Measurements from ENCODE around the gene CLDN19.

CLDN19 gene, protein sequence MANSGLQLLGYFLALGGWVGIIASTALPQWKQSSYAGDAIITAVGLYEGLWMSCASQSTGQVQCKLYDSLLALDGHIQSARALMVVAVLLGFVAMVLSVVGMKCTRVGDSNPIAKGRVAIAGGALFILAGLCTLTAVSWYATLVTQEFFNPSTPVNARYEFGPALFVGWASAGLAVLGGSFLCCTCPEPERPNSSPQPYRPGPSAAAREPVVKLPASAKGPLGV

DNA sequence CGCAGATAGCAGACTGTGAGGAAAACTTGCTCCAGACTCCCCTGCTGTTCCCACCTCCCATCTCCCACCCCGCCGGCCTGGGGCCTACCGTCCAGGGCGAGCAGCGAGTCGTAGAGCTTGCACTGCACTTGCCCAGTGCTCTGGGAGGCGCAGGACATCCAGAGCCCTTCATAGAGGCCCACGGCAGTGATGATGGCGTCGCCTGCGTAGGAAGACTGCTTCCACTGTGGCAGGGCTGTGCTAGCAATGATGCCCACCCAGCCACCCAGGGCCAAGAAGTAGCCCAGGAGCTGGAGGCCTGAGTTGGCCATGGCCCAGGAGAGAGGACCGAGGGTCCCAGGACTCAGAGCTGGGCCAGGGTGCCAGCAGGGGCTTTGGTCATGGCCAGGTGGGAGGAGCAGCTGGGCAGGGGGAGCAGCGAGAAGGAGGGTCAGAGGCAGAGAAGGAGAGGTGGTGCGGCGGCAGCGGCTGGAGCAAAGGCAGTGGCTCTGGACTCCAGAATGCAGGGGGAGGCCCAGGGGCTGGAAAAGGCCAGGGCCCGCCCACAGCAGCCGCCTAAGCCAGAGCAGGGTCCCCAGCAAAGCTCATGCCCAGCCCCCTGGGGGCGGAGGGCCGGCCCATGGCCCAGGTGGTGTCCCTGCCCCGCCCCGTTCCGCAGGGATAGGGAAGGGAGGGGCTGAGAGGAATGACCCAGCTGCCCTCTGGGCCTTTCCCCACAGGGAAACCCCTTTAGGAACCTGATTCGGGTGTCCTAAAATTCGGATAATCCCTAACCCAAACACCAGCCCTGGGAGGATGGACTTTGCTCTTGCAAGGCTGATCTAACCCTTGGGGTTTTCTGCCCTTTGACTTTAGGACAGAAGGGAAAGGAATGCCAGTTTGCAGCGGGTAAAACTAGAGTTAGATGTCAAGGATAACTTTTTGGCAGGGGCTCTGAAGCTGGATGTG lies at the start of gene CLDN19:
CLDN19 (minus strand) TSS at position 484 of the 948 bp plus-strand sequence; CDS start at position 311, 173 bp downstream.
- no peak for DNase-seq

DNA sequence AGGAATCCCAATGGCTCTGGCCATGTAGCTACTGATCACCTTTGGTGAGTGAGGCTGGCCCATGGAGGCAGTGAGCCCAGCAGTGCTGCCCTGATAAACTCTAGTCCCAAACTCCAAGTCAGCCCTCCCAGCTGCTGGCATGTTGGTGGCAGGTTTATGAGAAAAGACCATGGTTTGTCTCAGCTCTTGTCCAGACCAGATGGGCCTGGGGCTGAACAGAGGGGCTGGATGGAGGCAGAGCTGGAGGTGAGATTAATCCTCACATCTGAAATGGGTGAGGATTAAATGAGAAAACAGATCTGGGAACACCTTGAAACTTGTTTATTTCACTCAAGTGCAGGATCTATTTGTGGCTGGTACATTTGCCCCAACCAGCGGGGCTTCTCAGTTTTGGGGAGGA lies 48.0 kb upstream of the CLDN19 start:
- no peak for DNase-seq

DNA sequence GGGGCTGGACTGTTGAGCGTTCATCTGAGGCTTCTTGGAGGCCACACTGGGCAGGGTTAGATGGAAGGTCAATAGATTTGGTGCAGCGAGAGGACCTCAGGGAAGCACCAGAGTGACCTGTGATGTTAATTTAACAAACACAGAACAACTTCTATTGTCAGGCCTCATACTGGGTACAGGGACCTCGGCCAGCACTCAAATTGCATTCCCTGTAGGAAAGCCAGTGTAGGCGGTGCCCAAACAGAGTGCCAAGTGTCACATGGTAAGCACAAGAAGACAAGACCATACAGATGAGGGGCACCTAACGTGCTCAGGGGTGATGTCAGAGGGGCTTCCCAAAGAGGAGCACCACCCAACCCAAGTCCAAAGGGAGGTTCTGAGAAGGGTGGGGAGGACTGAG lies 46.1 kb upstream of the CLDN19 start:
- DNase-seq, result no peak

DNA sequence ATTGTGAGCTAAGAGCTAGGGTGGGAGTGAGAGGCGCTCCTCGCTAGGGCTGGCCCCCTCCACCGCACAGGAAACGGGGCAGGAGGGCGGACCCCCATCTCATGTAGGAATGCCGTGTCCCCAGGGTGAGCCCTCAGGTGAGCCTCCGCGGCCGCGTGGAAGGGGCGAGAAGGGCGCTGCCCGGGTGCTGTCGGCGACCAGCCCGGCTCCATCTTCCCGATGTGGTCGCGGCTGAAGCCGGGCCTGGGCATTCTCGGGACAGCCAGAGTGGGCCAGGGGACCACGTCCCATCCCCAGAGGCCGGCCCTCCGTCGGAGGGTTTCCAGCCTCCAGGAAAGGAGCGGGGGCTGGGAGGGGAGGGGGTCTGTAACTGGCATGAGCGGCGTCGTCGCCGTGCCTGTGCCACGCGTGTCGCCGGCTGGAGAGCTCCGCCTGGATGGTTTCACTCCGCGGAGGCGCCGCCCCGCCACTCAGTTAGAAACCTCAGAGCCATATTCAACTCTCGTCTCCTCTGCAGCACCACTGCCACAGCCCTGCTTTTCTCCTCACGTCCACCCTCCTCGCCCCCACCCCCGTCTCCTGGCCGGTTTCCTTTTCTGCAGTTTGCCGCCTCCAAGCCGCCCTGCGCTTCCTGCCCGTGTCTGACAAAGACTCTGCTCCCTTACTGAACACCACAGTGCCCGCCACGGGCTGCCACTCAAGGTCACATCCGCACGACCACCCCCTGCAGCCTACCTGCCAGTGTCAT lies 45.1 kb upstream of the CLDN19 start, which contains the start of gene TMEM269:
TMEM269 (plus strand) TSS at position 46 of the 748 bp plus-strand sequence. CDS start 4,903 bp downstream, outside the sequence.
- no peak for DNase-seq

DNA sequence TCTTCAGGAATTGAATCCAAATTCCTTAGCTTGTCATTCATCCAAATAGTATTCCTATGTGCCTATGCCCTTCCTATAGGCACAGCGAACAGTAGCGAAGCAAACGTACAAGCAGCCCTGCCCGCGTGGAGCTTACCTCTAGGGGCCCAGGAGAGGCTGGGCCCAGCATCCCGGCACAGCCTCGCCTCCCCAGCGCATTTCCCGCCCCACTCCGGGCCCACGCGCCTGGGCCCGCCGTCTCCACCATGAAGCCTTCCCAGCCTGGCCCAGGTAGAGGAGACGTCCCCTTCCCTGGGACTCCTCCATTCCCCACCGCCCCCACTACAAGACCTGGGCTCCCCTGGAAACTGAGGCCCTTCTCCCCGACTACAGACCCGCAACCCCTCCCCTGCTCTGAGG lies 44.5 kb upstream of the CLDN19 start:
- DNase-seq, result no peak

DNA sequence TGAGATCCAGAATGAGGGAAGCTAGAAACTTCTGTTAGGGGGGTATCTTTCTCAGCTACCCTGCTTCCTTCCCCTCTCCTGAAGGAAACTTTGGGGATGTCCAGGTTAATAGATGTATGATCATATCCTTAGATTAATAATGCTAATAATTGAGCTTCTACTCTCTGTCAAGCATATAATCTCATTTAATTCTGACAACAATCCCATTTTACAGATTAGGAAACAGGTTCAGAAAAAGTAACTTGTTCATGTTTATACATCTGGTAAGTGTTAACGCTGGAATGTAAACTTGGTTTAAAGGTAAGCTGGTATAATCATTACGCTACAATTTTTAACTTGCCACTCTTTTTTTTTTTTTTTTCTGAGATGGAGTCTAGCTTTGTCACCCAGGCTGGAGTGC lies 43.1 kb upstream of the CLDN19 start:
- no peak for DNase-seq

DNA sequence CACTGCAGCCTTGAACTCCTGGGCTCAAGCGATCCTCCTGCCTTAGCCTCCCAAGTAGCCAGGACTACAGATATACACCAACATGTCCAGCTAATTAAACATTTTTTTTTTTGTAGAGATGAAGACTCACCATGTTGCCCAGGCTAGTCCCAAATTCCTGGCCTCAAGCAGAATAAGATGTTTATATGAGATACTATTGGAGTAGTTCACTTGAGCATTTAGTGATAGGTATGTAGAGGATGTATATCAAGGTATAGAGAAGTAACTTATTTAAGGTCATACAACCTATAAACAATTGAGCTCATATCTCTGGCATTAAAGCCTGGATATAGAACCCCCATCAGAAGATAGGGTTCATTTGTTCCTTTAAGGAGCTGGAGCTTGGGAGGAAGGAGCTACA lies 40.1 kb upstream of the CLDN19 start:
- DNase-seq, result no peak

DNA sequence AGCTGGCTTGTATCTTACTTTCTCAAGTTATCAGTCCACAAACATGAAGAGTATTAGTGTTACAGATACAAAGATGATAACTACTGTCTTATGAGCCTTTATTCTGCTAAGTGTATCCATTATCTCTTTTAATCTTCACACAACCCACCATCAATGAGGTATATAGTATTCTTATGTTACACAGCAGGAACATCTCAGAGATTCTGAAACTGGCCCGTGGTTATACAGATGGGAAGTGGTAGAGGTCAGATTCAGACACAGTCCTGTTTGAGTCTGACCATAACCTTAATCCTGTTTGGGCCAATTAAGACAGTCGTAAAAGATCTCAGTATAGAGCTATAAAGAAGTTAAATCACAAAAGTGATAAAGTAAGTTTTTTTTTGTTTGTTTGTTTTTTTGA lies 39.7 kb upstream of the CLDN19 start:
- DNase-seq, result no peak

DNA sequence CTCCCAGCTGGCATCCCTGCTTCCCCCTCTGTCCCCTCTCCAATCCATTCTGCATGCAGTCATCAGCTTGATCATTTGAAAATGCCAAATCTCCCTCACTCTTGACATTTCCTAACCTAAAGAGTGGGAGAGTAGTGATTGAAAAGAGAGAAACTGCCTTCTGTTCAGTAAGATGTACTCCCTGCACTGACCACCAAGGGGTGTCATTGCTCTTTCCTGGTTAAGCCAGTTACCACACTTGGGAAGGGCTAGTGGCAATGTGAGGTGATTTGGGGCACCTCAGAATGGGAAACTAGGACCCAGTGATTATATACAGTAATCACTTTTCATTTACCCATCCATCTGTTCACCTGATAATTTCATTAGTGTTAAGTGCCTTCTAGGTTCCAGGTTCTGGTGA lies 37.8 kb upstream of the CLDN19 start:
- DNase-seq, result no peak

DNA sequence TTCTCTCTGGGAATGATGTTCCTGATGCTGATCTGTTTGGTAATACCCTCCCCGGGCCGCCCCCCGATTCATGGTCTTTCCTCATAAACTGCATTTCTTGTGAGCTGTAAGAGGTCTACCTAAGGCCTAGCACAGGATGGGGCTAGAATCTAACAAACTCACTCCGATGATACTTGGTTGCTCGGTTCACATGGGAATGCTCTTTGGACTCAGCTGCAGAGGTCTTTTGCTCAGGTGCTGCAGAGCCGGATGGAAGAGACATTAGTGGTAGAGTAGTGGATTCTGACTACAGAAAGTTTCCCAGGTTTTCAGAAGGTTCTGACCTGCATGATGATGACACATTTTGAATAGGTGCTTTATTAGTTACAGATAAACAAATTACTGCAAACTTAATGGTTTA lies 36.5 kb upstream of the CLDN19 start:
- no peak for DNase-seq

DNA sequence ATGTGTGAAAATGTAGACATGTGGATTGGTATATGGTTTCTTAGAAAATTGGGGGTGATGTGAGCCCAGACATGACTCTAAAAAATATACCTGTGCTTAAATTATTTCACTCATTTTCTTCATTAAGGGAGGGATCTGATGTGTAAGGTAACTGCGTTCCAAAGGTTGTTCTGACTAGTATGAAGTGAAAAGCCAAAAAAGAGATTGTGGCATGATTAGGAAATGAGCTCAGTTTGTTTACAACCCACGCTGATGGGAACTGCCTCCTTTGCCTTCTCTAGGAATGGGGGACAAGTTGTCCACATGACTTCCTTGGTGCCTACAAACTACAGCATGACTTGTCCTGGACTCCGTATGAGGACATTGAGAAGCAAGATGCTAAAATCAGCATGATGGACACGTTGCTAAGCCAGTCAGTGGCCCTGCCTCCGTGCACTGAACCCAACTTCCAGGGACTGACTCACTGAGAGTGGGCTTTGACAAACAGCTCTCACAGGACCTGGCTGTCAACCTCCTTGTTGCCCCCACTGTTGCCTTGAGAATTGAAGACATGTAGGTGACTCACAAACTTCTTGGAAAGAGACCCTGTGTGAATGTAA lies 35.0 kb upstream of the CLDN19 start:
- no peak for DNase-seq

DNA sequence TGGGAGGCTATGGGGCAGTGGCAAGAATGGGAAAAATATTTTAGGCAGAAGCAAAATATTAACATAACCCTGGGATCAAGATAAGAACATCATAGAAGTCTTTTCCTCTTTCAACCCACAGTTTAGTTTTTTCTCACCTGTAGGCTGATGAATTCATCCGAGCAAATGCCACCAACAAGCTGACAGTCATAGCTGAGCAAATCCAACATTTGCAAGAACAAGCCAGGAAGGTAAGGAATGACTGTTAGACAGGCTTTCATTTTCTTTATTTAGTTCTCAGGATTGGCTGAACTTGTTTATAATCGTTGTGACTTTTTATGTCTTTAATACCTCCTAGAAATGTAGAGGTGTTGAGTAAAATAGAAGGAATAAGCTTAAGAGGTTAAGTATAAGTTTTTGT lies 33.4 kb upstream of the CLDN19 start:
- no peak for DNase-seq

DNA sequence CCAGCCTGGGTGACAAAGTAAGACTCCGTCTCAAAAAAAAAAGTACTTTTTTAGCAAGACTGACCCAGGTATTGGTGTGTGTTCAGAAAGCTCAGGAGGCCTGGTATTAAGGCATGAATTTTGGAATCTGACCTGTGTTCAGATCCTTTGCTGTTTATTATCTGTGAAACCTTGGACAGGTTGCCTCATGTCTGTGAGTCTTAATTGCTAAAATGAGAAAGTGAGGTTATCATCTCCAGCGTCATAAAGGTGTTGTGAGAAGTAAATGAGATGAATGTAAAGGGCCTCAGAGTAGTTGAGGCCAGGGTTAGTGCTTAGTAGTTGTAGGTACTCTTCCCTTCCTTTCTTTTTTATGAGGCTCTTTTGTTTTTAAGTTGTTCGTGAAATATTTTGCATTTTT lies 29.8 kb upstream of the CLDN19 start:
- DNase-seq, result no peak

DNA sequence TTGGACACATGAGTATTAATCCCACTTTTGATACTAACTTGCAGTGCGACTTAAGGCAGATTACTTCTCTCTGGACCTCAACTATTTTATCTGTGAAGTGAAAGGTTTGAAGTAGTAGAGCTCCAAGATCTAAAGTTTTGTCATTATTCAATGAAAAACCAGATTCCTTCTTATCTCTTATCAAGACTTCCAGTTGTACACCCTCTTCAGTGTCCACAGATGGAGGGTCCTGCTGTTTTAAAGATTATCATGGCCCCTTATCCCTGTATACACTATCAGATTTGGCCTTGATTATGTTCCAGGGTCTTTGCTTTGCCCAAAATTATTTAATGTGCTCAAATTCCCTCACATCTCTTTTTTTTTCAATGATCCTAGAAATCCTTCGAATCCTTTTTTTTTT lies 28.1 kb upstream of the CLDN19 start:
- DNase-seq, result no peak

DNA sequence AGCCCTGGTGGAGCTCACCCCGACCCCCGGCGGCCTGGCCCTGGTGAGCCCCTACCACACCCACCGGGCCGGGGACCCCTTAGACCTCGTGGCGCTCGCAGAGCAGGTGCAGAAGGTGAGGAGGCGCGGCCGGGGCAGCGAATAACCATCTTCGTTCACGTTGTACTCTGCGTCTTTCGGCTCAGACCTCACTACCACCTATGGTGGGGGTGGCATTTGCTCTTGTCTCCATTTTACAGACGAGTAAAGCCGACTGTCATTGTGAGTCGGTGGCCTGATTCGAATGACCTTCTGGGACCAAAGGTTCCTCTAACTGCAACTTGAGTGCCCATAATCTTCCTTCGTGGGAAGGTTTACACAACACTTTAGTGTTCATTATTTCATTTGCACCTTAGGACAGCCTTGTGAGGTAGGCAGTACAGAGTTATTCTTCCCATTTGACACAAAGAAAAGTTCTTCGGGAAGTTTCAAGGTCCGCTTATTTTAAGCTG lies 27.5 kb upstream of the CLDN19 start:
- DNase-seq, result no peak

DNA sequence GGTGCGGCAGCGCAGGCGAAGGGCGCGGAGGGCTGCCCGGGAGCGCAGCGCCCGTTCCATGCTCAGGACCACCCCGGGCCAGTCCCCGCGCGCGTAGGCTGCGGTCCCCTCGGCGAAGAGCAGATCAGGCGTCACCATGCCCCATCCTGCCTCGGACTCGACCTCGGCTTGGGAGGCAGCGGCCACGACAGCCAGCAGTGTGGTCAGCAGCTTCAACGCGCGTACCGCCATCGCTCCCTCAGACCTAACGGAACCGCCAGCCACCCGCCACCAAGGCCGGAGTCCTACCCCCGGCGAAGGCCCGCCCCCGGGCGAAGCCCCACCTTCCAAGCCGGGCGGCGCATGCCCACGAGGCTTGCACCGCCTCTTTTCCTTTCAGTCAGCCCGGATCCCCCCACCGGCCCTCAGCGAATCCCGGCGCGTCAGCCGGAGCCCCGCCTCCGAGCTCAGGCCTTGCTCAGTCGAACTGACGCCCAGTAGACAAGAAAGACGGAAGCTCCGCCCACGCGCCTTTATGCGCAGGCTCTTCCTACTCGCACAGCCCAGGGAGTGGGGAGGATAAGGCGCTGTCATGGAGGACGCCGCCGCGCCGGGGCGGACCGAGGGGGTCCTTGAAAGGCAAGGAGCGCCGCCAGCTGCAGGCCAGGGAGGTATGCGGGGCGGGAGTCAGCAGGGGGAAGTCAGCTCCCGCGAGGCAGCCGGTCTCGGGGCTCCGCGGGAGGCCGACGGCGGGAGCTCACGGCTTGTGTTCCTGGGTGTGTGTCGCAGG lies 26.9 kb upstream of the CLDN19 start, which contains the start of the genes C1orf50 and P3H1:
C1orf50 (plus strand) TSS at position 509 of the 769 bp plus-strand sequence; CDS start at position 572, 63 bp downstream.
P3H1 (minus strand) TSS at position 288 of the 769 bp plus-strand sequence; CDS start at position 231, 57 bp downstream.
- peak; percentile 99 for DNase-seq

DNA sequence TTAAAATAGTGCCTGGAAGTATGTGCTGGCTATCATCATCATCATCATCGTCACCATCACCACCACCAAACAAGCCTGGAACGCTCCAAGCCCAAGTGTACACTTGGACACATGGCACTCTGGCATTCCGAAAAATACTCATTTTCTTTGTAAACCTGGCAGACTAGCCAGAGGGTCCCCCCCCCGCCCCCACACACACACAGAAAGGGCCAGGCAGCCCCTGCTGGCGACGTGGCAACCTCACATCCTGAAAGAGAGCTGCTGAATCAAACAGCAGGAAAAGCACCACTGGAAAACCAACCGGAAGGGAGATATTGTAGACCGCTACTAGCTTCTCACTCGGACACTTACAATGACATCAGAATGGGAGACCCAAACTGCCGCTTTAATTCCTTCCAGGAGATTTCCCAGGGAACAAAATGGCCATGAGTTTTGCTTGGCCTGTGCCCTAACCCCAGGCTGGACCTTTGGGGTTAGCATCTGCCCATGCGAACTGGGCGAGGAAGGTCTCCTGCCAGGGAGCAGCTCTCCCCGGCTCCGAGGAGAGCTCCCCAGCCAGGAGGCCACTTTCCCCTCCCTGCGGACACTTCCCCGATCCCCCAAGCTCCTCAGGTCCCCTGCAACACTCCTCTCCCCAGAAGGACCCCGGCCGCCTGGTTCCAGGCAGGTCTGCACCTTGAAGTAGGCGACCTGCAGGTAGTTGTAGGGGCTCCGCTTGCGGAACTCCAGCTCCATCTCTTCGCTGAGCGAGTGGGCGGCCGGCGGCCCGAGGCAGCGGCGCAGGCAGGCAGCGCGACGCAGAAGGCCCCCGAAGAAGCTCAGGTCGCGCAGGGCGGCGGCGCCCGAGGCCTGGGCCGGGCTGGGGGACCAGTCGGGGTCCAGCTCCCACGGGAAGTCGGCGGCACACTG lies 26.1 kb upstream of the CLDN19 start:
- DNase-seq, result peak; percentile 12

DNA sequence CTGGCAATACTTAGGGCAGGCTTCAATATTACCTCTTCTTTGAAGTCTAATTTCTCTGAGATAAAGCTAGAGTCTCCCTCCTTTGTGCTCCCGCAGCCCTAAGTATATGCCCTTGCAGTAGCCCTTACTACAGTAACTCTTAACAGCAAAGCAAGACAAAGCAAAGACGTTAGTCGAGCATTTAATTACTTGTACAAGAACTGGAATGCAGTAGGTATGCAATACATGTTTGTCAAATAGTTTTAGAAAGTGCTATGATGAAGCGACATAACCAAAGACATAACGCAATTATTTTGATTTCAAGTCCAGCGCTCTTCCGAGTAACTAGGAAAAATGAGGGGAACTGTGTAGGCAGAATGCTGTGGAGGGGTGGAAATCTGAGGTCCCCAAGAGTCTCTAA lies 25.2 kb upstream of the CLDN19 start:
- no peak for DNase-seq

DNA sequence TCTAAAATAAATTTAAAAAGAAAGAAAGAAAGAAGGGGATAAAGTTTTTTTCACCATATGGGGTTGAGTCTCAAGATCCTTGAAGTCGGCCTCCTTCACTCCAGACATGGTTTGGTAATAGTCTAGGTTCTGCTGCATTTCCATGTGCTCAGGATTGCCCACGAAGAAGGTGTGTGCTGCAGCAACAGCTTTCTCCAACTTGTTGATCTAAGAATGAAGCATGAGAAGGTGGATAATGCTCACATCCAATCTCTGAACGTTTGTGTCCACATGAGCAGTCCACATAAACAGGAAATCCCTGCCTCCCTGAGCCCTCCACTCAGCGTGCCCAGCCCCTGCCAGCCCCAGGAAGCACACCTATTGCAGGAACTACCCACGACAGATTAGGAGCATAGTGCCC lies 22.2 kb upstream of the CLDN19 start:
- no peak for DNase-seq

DNA sequence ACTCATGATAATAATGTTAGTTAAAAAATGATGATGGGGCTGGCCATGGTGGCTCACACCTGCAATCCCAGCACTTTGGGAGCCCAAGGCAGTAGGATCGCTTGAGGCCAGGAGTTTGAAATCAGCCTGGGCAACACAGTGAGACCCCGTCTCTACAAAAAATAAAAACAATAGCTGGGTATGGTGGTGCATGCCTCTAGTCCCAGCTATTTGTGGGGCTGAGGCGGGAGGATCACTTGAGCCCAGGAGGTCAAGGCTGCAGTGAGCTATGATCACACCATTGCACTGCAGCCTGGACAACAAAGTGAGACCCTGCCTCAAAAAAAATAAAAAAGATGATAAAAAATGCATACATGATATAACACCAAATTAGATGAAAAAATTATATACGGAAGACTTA lies 21.5 kb upstream of the CLDN19 start:
- no peak for DNase-seq

DNA sequence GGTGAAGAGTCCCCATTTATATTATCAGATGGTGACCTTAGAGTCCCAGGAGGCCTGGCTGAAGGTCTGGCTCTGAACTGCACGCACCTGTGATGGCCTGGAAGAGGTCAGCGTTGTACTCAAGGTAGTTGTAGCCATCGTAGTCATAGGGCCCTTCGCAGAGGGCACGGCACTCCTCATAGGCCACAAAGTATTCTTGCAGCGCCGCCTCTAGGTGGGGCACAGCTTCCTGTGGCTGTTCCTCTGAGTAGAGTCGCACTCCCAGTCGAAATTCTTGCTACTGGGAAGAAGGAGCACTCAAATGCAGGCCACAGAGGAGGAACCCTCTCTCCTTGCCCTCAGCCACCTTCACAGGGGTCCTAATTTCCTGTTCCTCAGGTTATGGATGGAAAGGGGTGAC lies 19.1 kb upstream of the CLDN19 start:
- no peak for DNase-seq
